Spleen (tissue), 11 donors: ENCODE data around the gene ERC1. TPM values are rescaled to one million over a fixed set of nuclear protein-coding genes. Genes with fewer than 3 reads are reported as not detected.
"Not testable (repeated sequence)": the region's sequence is repeated elsewhere in the genome, so short reads cannot be mapped to it uniquely, and the experiment has no call there.

ENCODE experiments used
- DNase-seq: peaks from one replicate; pipeline ENCODE4 v3.0.0-alpha.2; 2020
- H3K27ac ChIP-seq, 8 donors: fragments of 200-600 bp; sonication (generic) in 7 of 8; 1 replicate in 4 of 8; 2 replicates in 4 of 8; pipeline versions ENCODE4 v1.5.0 to v1.8.0; 2016 to 2021; ENCODE audit warnings: inconsistent platforms in 4 of 8, mild to moderate bottlenecking in 4 of 8, moderate library complexity in 1 of 8
- H3K27me3 ChIP-seq, 7 donors: fragments of 200-600 bp; sonication (generic) in 6 of 7; replicated peaks in 1 of 7; 1 replicate in 4 of 7; 2 replicates in 3 of 7; pipeline versions ENCODE4 v1.5.0 to v1.8.0; 2016 to 2021; ENCODE audit warnings: inconsistent platforms in 3 of 7, mild to moderate bottlenecking in 1 of 7
- H3K36me3 ChIP-seq, 6 donors: fragments of 200-600 bp; sonication (generic) in 5 of 6; 1 replicate in 4 of 6; 2 replicates in 2 of 6; pipeline versions ENCODE4 v1.5.0 to v1.8.0; 2016 to 2021; ENCODE audit warnings: inconsistent platforms in 2 of 6
- H3K4me1 ChIP-seq, 6 donors: fragments of 200-600 bp; sonication (generic) in 5 of 6; 1 replicate in 3 of 6; 2 replicates in 3 of 6; pipeline versions ENCODE4 v1.5.0 to v1.8.0; 2016 to 2021; ENCODE audit warnings: inconsistent platforms in 3 of 6
- H3K4me3 ChIP-seq, 8 donors: fragments of 200-600 bp; sonication (generic) in 7 of 8; 1 replicate in 4 of 8; 2 replicates in 4 of 8; pipeline versions ENCODE4 v1.5.0 to v1.8.0; 2016 to 2021; ENCODE audit warnings: inconsistent platforms in 4 of 8, mild to moderate bottlenecking in 4 of 8, moderate library complexity in 2 of 8
- H3K9me3 ChIP-seq, 8 donors: fragments of 200-600 bp; sonication (generic) in 7 of 8; 1 replicate in 4 of 8; 2 replicates in 4 of 8; pipeline versions ENCODE4 v1.5.0 to v1.8.0; 2016 to 2021; ENCODE audit warnings: inconsistent platforms in 4 of 8
- POLR2A ChIP-seq, 3 donors: fragments of 450-650 bp; IDR thresholded peaks; one replicate each; pipeline ENCODE4 v1.5.1; 2017; ENCODE audit warnings: antibody characterized with exemption in 3 of 3, mild to moderate bottlenecking in 1 of 3
- POLR2AphosphoS5 ChIP-seq, 3 donors: sonication (generic); formaldehyde crosslinking; IDR thresholded peaks; one replicate each; pipeline ENCODE4 v1.5.1; 2017; ENCODE audit warnings: antibody characterized with exemption in 3 of 3
- WGBS, 5 donors: extraction: QIAGEN DNeasy Blood & Tissue Kit in 3 of 5; methylation state at CpG; one replicate each; pipeline versions ENCODE4 v1.1.5 to v1.1.7; 2013 to 2018; 5-methylcytosine and 5-hydroxymethylcytosine counted together
- intact Hi-C: fragments of 100-400 bp; cut with DNase I; formaldehyde crosslinking; loops from one replicate; pipeline ENCODE4 v1.15.0; 2023; ENCODE audit warnings: low total_unique reads
- polyA plus RNA-seq, 3 donors: library from polyadenylated mRNA; stranded (reverse); fragments of 200-250 nt; gene quantifications; one replicate each; pipeline ENCODE4 v1.2.1, GENCODE V29; 2013
- total RNA-seq, 7 donors: library from RNA; depleted of rRNA in 3 of 7; stranded (reverse); fragments of >200 nt in 3 of 7; fragmentation: NEBNext Ultra II Directional in 4 of 7; extraction: Animal tissue kit (Norgen Biotek cat#: 25700) in 4 of 7; gene quantifications; one replicate each; pipeline versions ENCODE4 v1.1.0 to v1.2.1, GENCODE V29; 2016 to 2021
- TF ChIP-seq, protein P1 (sequence below), 11 experiments: fragments of 200-600 bp in 7 of 11; fragments of 450-650 bp in 4 of 11; sonication (generic) in 4 of 11; IDR thresholded peaks in 8 of 11; conservative IDR thresholded peaks in 3 of 11; 1 replicate in 7 of 11; 2 replicates in 4 of 11; pipeline versions ENCODE4 v1.4.0 to v1.8.0; 2016 to 2021; ENCODE audit warnings: antibody characterized with exemption in 11 of 11, inconsistent platforms in 4 of 11, mild to moderate bottlenecking in 1 of 11
- donor health status: healthy with polysubstance abuse.
- donor health status: DM: no; HTN: no; CAD: no; lungs with moderate emphysema.
- donor health status: DM: no; HTN: no; CAD: no.
- donor health status: Bipolar disorder and iron deficiency.
- donor health status: healthy.
- donor health status: DM: no; HTN: no; CAD: no.
- donor health status: DM: yes; HTN: yes; CAD: no.

ERC1 gene
- total and polyA plus RNA-seq, 10 donors: 1.2 to 73.4 (median 42.6) TPM

DNA sequence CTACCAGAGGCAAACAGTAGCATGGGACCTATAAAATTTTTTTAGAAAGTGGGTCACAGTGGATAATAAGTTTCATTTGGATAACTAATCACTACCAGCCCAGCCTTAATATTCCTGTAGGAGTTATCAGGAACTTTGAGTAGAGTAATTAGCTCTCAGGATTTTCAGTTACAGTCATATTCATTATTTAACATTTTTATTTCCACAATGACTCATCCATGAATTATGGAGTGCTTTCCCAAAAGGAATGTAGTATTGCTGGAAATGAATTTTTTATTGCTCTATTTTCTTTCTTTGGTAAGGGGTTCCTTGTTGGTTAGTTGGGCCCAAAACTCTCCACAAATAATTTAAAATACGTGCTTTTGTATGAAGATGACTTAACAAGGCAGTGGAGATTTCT is 53.7 kb downstream of the ERC1 start:
- H3K9me3 ChIP-seq: no peaks in the 10 kb centered on the region
- 90 to 100% (median 97%) methylated on average over 1 of the region's 1 CpG for WGBS, 5 donors
- no peak overlapping the region for H3K4me3 ChIP-seq
- TF ChIP-seq POLR2AphosphoS5 (IDR thresholded peaks at IDR 0.05): no peak
- TF ChIP-seq, protein P1, sequence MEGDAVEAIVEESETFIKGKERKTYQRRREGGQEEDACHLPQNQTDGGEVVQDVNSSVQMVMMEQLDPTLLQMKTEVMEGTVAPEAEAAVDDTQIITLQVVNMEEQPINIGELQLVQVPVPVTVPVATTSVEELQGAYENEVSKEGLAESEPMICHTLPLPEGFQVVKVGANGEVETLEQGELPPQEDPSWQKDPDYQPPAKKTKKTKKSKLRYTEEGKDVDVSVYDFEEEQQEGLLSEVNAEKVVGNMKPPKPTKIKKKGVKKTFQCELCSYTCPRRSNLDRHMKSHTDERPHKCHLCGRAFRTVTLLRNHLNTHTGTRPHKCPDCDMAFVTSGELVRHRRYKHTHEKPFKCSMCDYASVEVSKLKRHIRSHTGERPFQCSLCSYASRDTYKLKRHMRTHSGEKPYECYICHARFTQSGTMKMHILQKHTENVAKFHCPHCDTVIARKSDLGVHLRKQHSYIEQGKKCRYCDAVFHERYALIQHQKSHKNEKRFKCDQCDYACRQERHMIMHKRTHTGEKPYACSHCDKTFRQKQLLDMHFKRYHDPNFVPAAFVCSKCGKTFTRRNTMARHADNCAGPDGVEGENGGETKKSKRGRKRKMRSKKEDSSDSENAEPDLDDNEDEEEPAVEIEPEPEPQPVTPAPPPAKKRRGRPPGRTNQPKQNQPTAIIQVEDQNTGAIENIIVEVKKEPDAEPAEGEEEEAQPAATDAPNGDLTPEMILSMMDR (IDR thresholded peaks at IDR 0.05 in 8 of 11, conservative IDR thresholded peaks at IDR 0.05 in 3 of 11): no peak
- TF ChIP-seq POLR2A (IDR thresholded peaks at IDR 0.05): no peak
- H3K36me3 ChIP-seq: no peaks in the 10 kb centered on the region
- no peak for DNase-seq
- no peak overlapping the region for H3K27ac ChIP-seq
- H3K27me3 ChIP-seq: no peaks in the 10 kb centered on the region
- intact Hi-C loops: no loop called here
- H3K4me1 ChIP-seq: peaks cover 0 to 17% (median 6%) of the 10 kb centered on the region in 6 donors

DNA sequence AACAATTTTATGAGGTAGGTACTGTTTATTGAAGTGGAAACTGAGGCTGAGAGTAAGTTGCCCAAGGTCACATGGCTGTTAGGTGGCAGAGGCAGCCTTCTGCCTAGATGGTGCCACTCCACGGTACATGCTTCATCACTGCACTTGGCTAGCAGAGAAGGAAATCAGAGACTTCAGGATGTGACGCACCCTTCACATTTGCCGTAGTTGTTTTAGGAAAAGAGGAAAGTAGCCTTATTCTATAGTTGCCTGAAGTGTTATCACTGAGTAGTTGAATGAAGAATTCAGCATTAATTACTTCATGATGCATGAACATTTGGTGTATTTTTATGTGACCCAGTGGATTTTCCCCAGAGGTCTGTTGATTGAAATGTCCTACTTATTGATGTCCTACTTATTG is 55.7 kb downstream of the ERC1 start:
- H3K36me3 ChIP-seq: no peaks in the 10 kb centered on the region
- TF ChIP-seq POLR2A (IDR thresholded peaks at IDR 0.05) (no peak), POLR2AphosphoS5 (IDR thresholded peaks at IDR 0.05) (no peak)
- TF ChIP-seq, protein P1 (IDR thresholded peaks at IDR 0.05 in 8 of 11, conservative IDR thresholded peaks at IDR 0.05 in 3 of 11): no peak
- no peaks in the 10 kb centered on the region for H3K27me3 ChIP-seq
- peaks cover 0 to 21% (median 6%) of the 10 kb centered on the region in 6 donors for H3K4me1 ChIP-seq
- intact Hi-C loops: no loop called here
- DNase-seq: no peak
- H3K27ac ChIP-seq: no peak overlapping the region
- H3K9me3 ChIP-seq: no peaks in the 10 kb centered on the region
- H3K4me3 ChIP-seq: no peak overlapping the region
- 50 to 88% (median 74%) methylated on average over 3 of the region's 3 CpGs for WGBS, 5 donors

DNA sequence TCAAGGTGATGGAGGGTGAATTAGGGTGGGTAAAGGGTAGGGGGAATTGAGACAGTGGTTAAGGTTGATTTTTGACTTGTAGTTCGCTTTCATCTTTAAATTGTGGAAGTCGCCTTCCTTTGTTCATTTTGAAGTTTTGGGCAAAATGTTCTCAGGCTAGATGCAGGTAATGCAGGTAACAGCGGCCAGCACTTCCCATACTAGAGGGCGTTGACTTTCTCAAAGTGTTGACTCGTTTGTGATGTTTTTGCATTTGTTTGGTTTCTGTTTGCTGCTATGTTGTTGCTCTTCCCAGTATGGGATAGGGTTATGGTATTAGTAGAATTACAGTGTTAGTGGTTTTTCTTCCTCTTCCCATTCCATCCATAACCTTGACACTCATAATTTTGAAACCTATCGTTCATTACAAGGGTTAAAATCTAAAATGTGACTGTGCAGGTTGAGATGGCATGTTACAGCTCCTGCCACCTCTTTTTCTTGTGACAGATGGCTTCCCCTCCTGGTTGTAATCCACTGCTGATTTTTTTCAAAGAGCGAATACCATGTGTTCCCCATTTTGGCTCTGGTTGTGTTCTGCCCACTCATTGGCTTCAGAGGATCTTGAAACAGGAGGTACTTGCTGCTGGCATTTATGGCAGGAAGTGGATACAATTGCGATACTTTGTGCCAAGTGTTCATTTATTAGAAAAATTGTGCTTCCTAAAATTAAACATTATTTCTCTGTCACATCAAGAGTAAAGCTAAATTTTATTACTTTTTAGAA is 57.1 kb downstream of the ERC1 start:
- intact Hi-C loops: no loop called here
- H3K4me3 ChIP-seq: peak overlapping the region in 1 of 8 donors; percentile 12
- no peak for DNase-seq
- no peaks in the 10 kb centered on the region for H3K27me3 ChIP-seq
- H3K9me3 ChIP-seq: no peaks in the 10 kb centered on the region
- peak overlapping the region in 3 of 8 donors; percentile 12 to 40 (median 17) for H3K27ac ChIP-seq
- TF ChIP-seq POLR2A (IDR thresholded peaks at IDR 0.05) (no peak), POLR2AphosphoS5 (IDR thresholded peaks at IDR 0.05) (no peak)
- TF ChIP-seq, protein P1 (IDR thresholded peaks at IDR 0.05 in 8 of 11, conservative IDR thresholded peaks at IDR 0.05 in 3 of 11): no peak
- H3K36me3 ChIP-seq: no peaks in the 10 kb centered on the region
- peaks cover 0 to 21% (median 6%) of the 10 kb centered on the region in 6 donors for H3K4me1 ChIP-seq
- 58 to 67% (median 61%) methylated on average over 8 of the region's 8 CpGs for WGBS, 5 donors

DNA sequence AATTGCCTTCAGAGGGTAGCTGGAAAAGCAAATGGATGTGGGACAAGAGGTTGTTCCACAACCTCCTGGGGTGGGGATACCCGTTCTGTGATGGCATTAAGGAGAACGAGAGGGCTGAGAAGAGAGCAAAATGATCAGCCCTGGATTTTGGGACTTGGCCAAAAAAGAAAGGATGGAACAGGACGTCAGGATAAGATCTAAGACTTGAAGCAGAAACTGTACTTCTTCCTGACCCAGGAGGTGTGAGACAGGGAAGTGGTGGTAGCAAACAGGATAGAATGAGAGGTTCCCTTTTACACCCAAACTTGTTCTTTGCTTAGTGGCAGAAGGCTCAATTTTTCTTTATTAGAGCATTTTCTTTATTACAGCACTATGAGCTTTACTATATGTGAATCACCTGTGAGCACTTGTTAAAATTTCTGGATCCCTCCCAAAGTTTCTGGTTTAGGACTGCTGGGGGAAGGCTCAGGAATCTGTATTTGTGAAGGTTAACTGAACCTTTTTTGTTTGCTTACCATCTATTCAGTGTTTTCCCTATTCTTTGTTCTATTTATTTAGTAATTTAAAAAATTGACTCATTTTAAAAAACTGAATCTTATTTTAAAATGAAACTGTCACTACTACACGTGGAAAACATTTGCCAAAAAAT is 59.2 kb downstream of the ERC1 start:
- TF ChIP-seq POLR2A (IDR thresholded peaks at IDR 0.05): no peak
- no peak for TF ChIP-seq POLR2AphosphoS5 (IDR thresholded peaks at IDR 0.05)
- TF ChIP-seq, protein P1 (IDR thresholded peaks at IDR 0.05 in 8 of 11, conservative IDR thresholded peaks at IDR 0.05 in 3 of 11): no peak
- whole genome bisulfite sequencing, 5 donors: 51 to 72% (median 63%) methylated on average over 4 of the region's 4 CpGs
- H3K4me3 ChIP-seq: no peak overlapping the region
- H3K27ac ChIP-seq: no peak overlapping the region
- no peaks in the 10 kb centered on the region for H3K27me3 ChIP-seq
- no peaks in the 10 kb centered on the region for H3K36me3 ChIP-seq
- peaks cover 0 to 36% (median 13%) of the 10 kb centered on the region in 6 donors for H3K4me1 ChIP-seq
- H3K9me3 ChIP-seq: no peaks in the 10 kb centered on the region
- intact Hi-C loops: no loop called here
- no peak for DNase-seq

DNA sequence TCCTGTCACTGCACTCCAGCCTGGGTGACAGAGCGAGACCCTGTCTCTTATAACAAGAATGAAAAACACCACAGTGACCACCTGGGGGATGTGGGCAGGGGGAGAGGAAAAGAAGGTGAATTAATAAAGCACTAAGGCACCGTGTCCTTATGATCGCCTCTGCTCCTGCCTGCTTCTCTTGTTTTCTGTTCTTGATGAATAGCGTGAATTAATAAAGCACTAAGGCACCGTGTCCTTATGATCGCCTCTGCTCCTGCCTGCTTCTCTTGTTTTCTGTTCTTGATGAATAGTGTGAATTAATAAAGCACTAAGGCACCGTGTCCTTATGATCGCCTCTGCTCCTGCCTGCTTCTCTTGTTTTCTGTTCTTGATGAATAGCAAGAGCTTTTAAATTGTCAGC is 60.6 kb downstream of the ERC1 start:
- H3K4me1 ChIP-seq: peaks cover 0 to 36% (median 13%) of the 10 kb centered on the region in 6 donors
- DNase-seq, H3K27ac ChIP-seq, H3K27me3 ChIP-seq, H3K36me3 ChIP-seq, H3K4me3 ChIP-seq, intact Hi-C loops, H3K9me3 ChIP-seq: not testable (repeated sequence)
- WGBS, 5 donors: 87 to 97% (median 94%) methylated on average over 8 of the region's 8 CpGs
